Neural progenitor cell (in vitro differentiated cells): ENCODE data around the gene TMEM87B.

Experiments
- CTCF ChIP-seq: fragments of 200-600 bp; sonication (generic); IDR thresholded peaks from 2 replicates; pipeline ENCODE4 v1.5.1; 2017; ENCODE audit warnings: antibody characterized with exemption, mild to moderate bottlenecking
- EZH2 ChIP-seq: fragments of 200-600 bp; sonication (generic); IDR thresholded peaks from 2 replicates; pipeline ENCODE4 v1.6.1; 2017; ENCODE audit warnings: antibody characterized with exemption, mild to moderate bottlenecking, moderate library complexity

DNA sequence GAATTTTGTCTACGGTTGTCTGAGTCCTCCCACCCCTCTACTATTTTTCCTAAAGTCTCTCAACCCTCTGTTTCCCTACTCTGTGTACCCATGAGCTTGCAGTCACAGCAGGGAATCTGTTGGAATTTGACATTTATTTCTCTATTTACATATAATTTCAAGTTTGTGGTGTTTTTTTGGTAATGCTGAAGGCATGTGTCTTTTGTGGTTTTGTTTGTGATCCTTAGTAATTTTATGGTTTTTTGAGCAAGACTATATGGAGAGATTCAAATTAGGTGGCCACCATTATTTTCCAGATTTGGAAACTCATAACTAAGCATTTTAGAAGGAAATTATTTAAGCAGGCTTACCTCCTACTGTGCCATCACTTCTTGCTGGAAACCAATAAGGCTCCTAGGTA lies 55.9 kb downstream of the TMEM87B start:
- TF ChIP-seq EZH2 (no peak), CTCF (no peak)
